Neural progenitor cell (in vitro differentiated cells): ENCODE measurements around the gene MTG2.

Experiments
- EZH2 ChIP-seq: fragments of 200-600 bp; sonication (generic); IDR thresholded peaks from 2 replicates; pipeline ENCODE4 v1.6.1; 2017; ENCODE audit warnings: antibody characterized with exemption, mild to moderate bottlenecking, moderate library complexity
- EZH2phosphoT487 ChIP-seq: fragments of 200-600 bp; sonication (generic); IDR thresholded peaks from 2 replicates; pipeline ENCODE4 v1.6.1; 2017; ENCODE audit warnings: antibody characterized with exemption
- TF ChIP-seq, protein P1 (sequence below): fragments of 200-600 bp; sonication (generic); IDR thresholded peaks from 2 replicates; pipeline ENCODE4 v1.5.1; 2017; ENCODE audit warnings: antibody characterized with exemption, mild to moderate bottlenecking

DNA sequence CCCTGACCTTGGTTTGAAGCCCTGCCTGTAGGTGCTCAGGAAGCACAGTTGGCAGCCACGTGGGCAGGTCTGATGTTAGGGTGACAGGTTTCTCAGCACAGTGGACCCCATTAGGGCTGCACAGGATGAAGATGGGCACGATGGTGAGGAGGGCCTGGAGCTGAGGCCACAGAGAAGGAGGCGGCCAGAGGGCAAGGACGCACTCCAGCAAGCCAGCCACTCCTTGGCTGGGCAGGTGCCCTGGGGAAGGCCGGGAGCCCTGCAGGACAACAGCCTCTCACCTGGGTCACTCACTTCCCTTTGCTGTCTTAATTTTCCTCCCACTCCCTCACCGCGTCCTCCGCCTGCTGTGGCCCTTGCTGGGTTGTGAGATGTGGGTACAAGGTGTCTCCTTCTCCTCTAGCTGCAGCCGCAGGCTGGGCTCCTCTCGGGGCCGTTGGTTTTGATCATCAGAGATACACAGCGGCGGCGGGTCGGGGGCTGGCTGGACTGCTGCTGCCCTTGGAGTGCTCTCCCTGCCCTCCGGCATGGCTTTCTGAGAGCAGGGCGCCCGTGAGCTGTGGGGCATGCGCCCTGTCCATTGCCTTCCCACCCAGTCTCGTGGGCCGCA, 61.2 kb downstream of the MTG2 start:
- TF ChIP-seq, protein P1, sequence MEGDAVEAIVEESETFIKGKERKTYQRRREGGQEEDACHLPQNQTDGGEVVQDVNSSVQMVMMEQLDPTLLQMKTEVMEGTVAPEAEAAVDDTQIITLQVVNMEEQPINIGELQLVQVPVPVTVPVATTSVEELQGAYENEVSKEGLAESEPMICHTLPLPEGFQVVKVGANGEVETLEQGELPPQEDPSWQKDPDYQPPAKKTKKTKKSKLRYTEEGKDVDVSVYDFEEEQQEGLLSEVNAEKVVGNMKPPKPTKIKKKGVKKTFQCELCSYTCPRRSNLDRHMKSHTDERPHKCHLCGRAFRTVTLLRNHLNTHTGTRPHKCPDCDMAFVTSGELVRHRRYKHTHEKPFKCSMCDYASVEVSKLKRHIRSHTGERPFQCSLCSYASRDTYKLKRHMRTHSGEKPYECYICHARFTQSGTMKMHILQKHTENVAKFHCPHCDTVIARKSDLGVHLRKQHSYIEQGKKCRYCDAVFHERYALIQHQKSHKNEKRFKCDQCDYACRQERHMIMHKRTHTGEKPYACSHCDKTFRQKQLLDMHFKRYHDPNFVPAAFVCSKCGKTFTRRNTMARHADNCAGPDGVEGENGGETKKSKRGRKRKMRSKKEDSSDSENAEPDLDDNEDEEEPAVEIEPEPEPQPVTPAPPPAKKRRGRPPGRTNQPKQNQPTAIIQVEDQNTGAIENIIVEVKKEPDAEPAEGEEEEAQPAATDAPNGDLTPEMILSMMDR: no peak
- no peak for TF ChIP-seq EZH2phosphoT487
- no peak for TF ChIP-seq EZH2
